Measurements from ENCODE around the gene PLEKHA7.

DNA sequence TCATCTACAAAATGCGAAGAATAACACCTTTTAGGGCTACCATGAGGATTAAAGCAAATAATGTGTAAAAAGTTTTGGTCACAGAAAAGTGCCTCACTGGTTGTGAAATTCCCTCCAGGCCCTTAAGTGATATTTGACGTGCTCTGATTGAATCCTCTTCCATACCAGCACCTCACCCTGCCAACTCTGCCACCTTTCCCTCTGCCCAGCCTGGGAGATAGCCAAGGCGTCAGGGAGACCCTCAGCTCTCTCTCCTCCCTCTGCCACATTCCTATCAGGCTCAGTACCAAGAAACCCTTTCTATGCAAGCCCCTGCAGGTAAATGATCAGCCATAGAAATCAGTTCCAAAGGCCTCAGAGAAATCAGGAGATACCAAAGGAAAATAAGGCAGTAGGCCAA is 21.4 kb downstream of the PLEKHA7 start:
- no peak for TF ChIP-seq SMC3 (IDR thresholded peaks at IDR 0.05; ENCODE audit: low read depth, low read length)
- no peak for TF ChIP-seq GATA2 (CRISPR knock-in tag; IDR thresholded peaks at IDR 0.05)
- no peak for TF ChIP-seq JUND (IDR thresholded peaks at IDR 0.05)
- no peak for TF ChIP-seq ELF1 (IDR thresholded peaks at IDR 0.05)
- TF ChIP-seq EP300 (IDR thresholded peaks at IDR 0.05; ENCODE audit: borderline replicate concordance in 1 of 2, low read depth in 1 of 2, low read length in 1 of 2): no peak
- TF ChIP-seq NRF1 (IDR thresholded peaks at IDR 0.05; ENCODE audit: low read depth, low read length): no peak
- TF ChIP-seq, protein P1, sequence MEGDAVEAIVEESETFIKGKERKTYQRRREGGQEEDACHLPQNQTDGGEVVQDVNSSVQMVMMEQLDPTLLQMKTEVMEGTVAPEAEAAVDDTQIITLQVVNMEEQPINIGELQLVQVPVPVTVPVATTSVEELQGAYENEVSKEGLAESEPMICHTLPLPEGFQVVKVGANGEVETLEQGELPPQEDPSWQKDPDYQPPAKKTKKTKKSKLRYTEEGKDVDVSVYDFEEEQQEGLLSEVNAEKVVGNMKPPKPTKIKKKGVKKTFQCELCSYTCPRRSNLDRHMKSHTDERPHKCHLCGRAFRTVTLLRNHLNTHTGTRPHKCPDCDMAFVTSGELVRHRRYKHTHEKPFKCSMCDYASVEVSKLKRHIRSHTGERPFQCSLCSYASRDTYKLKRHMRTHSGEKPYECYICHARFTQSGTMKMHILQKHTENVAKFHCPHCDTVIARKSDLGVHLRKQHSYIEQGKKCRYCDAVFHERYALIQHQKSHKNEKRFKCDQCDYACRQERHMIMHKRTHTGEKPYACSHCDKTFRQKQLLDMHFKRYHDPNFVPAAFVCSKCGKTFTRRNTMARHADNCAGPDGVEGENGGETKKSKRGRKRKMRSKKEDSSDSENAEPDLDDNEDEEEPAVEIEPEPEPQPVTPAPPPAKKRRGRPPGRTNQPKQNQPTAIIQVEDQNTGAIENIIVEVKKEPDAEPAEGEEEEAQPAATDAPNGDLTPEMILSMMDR (IDR thresholded peaks at IDR 0.05): no peak
- no peak for TF ChIP-seq EZH2phosphoT487 (IDR thresholded peaks at IDR 0.05; ENCODE audit: borderline replicate concordance, low read depth)
- TF ChIP-seq, protein P2, sequence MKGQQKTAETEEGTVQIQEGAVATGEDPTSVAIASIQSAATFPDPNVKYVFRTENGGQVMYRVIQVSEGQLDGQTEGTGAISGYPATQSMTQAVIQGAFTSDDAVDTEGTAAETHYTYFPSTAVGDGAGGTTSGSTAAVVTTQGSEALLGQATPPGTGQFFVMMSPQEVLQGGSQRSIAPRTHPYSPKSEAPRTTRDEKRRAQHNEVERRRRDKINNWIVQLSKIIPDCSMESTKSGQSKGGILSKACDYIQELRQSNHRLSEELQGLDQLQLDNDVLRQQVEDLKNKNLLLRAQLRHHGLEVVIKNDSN (IDR thresholded peaks at IDR 0.05; ENCODE audit: borderline replicate concordance, low read depth): no peak
- TF ChIP-seq, protein P3, sequence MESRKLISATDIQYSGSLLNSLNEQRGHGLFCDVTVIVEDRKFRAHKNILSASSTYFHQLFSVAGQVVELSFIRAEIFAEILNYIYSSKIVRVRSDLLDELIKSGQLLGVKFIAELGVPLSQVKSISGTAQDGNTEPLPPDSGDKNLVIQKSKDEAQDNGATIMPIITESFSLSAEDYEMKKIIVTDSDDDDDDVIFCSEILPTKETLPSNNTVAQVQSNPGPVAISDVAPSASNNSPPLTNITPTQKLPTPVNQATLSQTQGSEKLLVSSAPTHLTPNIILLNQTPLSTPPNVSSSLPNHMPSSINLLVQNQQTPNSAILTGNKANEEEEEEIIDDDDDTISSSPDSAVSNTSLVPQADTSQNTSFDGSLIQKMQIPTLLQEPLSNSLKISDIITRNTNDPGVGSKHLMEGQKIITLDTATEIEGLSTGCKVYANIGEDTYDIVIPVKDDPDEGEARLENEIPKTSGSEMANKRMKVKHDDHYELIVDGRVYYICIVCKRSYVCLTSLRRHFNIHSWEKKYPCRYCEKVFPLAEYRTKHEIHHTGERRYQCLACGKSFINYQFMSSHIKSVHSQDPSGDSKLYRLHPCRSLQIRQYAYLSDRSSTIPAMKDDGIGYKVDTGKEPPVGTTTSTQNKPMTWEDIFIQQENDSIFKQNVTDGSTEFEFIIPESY (IDR thresholded peaks at IDR 0.05; ENCODE audit: borderline replicate concordance, low read depth): no peak
- TF ChIP-seq TAF1 (IDR thresholded peaks at IDR 0.05; ENCODE audit: borderline replicate concordance, low read depth, low read length): no peak
- TF ChIP-seq, protein P4, sequence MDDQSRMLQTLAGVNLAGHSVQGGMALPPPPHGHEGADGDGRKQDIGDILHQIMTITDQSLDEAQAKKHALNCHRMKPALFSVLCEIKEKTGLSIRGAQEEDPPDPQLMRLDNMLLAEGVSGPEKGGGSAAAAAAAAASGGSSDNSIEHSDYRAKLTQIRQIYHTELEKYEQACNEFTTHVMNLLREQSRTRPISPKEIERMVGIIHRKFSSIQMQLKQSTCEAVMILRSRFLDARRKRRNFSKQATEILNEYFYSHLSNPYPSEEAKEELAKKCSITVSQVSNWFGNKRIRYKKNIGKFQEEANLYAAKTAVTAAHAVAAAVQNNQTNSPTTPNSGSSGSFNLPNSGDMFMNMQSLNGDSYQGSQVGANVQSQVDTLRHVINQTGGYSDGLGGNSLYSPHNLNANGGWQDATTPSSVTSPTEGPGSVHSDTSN (IDR thresholded peaks at IDR 0.05): no peak
- TF ChIP-seq FOXM1 (IDR thresholded peaks at IDR 0.05; ENCODE audit: low read depth): no peak
- TF ChIP-seq, protein P5, sequence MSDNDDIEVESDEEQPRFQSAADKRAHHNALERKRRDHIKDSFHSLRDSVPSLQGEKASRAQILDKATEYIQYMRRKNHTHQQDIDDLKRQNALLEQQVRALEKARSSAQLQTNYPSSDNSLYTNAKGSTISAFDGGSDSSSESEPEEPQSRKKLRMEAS (IDR thresholded peaks at IDR 0.05; ENCODE audit: low read depth): no peak
